Lung (tissue), 12 donors: ENCODE data around the gene BST2. TPM values are rescaled to one million over a fixed set of nuclear protein-coding genes. Genes with fewer than 3 reads are reported as not detected.
"Not testable (repeated sequence)": the region's sequence is repeated elsewhere in the genome, so short reads cannot be mapped to it uniquely, and the experiment has no call there.

ENCODE experiments used
- ATAC-seq: fragments of 200-7000 bp; cut with Tn5 transposase; one replicate; pipeline ENCODE4 v1.9.1; 2020; ENCODE audit warnings: moderate number of reproducible peaks; ENCODE audit not compliant: insufficient read depth, low FRiP score
- DNase-seq, 3 donors: peaks; one replicate each; pipeline ENCODE4 v3.0.0-alpha.2; 2013 to 2017
- H3K27ac ChIP-seq, 2 donors: one replicate each; pipeline ENCODE4 v1.5.1; 2013; ENCODE audit warnings: mild to moderate bottlenecking in 2 of 2, moderate library complexity in 2 of 2, control low read depth in 1 of 2, inconsistent platforms in 1 of 2, low read depth in 1 of 2, low read length in 1 of 2
- H3K27me3 ChIP-seq, 3 donors: one replicate each; pipeline ENCODE4 v1.5.1; 2013; ENCODE audit warnings: low read length in 2 of 3; ENCODE audit not compliant: control insufficient read depth in 3 of 3, insufficient read depth in 3 of 3
- H3K36me3 ChIP-seq, 4 donors: one replicate each; pipeline ENCODE4 v1.5.1; 2013; ENCODE audit warnings: low read length in 4 of 4, mild to moderate bottlenecking in 1 of 4, moderate library complexity in 1 of 4; ENCODE audit not compliant: control insufficient read depth in 4 of 4, insufficient read depth in 4 of 4
- H3K4me1 ChIP-seq, 5 donors: one replicate each; pipeline ENCODE4 v1.5.1; 2013; ENCODE audit warnings: low read length in 5 of 5, mild to moderate bottlenecking in 2 of 5, moderate library complexity in 1 of 5; ENCODE audit not compliant: control insufficient read depth in 5 of 5, insufficient read depth in 5 of 5
- H3K4me3 ChIP-seq: one replicate; pipeline ENCODE4 v1.5.1; 2013; ENCODE audit warnings: mild to moderate bottlenecking, control low read depth, moderate library complexity
- H3K9ac ChIP-seq, 2 donors: one replicate each; pipeline ENCODE4 v1.5.1; 2013; ENCODE audit warnings: low read length in 2 of 2, control low read depth in 1 of 2; ENCODE audit not compliant: insufficient read depth in 1 of 2
- H3K9me3 ChIP-seq, 4 donors: one replicate each; pipeline ENCODE4 v1.5.1; 2013; ENCODE audit warnings: low read length in 3 of 4, mild to moderate bottlenecking in 1 of 4, moderate library complexity in 1 of 4; ENCODE audit not compliant: control insufficient read depth in 4 of 4, insufficient read depth in 3 of 4
- WGBS, 2 donors: extraction: QIAGEN DNeasy Blood & Tissue Kit; methylation state at CpG; one replicate each; pipeline ENCODE4 v1.1.7; 2013; 5-methylcytosine and 5-hydroxymethylcytosine counted together
- polyA plus RNA-seq, 2 donors: library from polyadenylated mRNA; stranded (reverse); fragments of 200-250 nt; gene quantifications; one replicate each; pipeline ENCODE4 v1.2.1, GENCODE V29; 2013
- total RNA-seq, 2 donors: library from RNA; depleted of rRNA in 1 of 2; stranded (reverse); fragments of >200 nt in 1 of 2; gene quantifications; one replicate each; pipeline ENCODE4 v1.2.1, GENCODE V29; 2014 to 2021
- TF ChIP-seq, protein P1 (sequence below): IDR thresholded peaks from 2 replicates; pipeline ENCODE4 v1.5.1; 2012; ENCODE audit warnings: mild to moderate bottlenecking; ENCODE audit errors: control extremely low read depth, extremely low read depth
- donor health status: control.
- donor health status: control.
- donor health status: Bipolar disorder and iron deficiency.
- donor health status: healthy.
- donor health status: DM: yes; HTN: yes; CAD: no.

The BST2 gene
- total and polyA plus RNA-seq, 4 donors, result 48.2 to 179 (median 60.5) TPM

DNA sequence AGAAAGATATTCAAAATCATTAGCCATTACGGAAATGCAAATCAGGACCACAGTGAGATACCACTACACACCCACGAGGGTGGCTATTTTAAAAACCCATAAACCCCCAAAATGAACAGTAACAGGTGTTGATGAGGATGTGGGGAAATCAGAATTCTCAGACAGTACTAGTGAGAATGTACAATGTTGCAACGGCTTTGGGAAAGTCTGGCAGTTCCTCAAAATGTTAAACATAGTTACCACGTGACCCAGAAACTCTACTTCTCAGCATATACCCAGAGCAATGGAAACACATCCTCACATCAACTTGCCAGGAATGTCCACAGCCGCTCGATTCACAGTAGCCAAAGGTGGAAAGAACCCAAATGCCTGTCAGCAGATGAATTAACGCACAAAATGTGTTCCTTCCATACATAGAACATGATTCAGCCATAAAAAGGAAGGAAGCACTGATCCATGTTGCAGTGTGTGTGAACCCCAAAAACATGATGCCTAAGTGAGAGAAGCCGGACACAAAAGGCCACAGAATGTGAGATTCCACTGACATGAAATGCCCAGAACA lies 35.3 kb downstream of the BST2 start:
- no peaks in the 10 kb centered on the region for H3K36me3 ChIP-seq
- no peak overlapping the region for H3K27ac ChIP-seq
- 18 to 41% methylated on average over 8 of the region's 8 CpGs for WGBS, 2 donors
- H3K4me3 ChIP-seq, result no peak overlapping the region
- peaks cover 0 to under 1% (median 0%) of the 10 kb centered on the region in 4 donors for H3K9me3 ChIP-seq
- TF ChIP-seq, protein P1, sequence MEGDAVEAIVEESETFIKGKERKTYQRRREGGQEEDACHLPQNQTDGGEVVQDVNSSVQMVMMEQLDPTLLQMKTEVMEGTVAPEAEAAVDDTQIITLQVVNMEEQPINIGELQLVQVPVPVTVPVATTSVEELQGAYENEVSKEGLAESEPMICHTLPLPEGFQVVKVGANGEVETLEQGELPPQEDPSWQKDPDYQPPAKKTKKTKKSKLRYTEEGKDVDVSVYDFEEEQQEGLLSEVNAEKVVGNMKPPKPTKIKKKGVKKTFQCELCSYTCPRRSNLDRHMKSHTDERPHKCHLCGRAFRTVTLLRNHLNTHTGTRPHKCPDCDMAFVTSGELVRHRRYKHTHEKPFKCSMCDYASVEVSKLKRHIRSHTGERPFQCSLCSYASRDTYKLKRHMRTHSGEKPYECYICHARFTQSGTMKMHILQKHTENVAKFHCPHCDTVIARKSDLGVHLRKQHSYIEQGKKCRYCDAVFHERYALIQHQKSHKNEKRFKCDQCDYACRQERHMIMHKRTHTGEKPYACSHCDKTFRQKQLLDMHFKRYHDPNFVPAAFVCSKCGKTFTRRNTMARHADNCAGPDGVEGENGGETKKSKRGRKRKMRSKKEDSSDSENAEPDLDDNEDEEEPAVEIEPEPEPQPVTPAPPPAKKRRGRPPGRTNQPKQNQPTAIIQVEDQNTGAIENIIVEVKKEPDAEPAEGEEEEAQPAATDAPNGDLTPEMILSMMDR, result no peak
- no peak for ATAC-seq
- no peak overlapping the region for H3K9ac ChIP-seq
- no peaks in the 10 kb centered on the region for H3K27me3 ChIP-seq
- peak; percentile 21 to 80 (median 71) for DNase-seq
- H3K4me1 ChIP-seq, result no peaks in the 10 kb centered on the region

DNA sequence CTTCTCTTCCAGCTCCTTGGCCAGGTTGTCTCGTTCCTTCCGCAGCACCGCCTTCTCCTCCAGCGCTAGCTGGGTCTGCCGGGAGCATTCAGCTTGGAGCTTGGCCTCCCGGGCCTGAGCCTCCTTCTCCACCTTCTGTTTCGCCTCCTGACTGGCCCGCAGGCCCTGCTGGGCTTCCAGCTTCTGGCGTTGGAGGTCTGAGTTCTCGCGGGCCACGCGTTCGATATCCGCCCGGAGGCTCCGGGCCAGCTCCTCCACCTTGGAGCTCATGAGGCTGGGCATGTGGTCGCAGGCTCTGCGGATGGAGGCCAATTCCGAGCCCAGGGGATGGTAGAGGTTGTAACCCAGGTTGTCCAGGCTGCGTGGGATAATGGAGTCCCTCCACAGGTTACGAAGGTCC lies 40.1 kb downstream of the BST2 start:
- Histone ChIP-seq H3K4me3 (no peak overlapping the region), H3K9ac (no peak overlapping the region), H3K27ac (no peak overlapping the region), H3K4me1 (no peaks in the 10 kb centered on the region), H3K27me3 (no peaks in the 10 kb centered on the region), H3K9me3 (peaks cover 0 to 2% (median 0%) of the 10 kb centered on the region in 4 donors), H3K36me3 (no peaks in the 10 kb centered on the region)
- ATAC-seq (no peak), DNase-seq (no peak)
- WGBS, 2 donors, result 96 to 99% methylated on average over 22 of the region's 22 CpGs
- TF ChIP-seq, protein P1, result no peak

DNA sequence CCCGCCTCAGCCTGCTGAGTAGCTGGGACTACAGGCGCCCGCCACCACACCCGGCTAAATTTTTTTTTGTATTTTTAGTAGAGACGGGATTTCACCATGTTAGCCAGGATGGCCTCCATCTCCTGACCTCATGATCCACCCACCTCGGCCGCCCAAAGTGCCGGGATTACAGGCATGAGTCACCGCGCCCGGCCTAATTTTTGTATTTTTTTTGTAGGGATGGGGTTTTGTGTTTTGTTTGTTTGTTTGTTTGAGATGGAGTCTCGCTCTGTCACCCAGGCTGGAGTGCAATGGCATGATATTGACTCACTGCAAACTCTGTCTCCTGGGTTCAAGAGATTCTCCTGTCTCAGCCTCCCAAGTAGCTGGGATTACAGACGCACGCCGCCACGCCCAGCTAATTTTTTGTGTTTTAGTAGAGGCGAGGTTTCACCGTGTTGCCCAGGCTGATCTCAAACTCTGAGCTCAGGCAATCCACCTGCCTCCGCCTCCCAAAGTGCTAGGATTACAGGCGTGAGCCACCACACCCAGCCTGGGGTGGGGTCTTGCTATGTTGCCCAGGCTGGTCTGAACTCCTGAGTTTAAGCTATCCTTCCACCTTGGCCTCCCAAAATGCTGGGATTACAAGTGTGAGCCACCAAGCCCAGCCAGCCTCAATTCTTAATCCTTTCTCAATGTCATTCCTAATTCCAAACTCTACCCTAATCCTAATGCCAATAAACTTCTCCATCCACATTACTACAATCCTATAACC lies 41.4 kb downstream of the BST2 start:
- not testable (repeated sequence) for H3K9me3 ChIP-seq, H3K27me3 ChIP-seq, H3K27ac ChIP-seq, ATAC-seq, H3K4me3 ChIP-seq, H3K4me1 ChIP-seq, DNase-seq, H3K36me3 ChIP-seq, H3K9ac ChIP-seq
- WGBS, 2 donors, result 88 to 97% methylated on average over 20 of the region's 20 CpGs

DNA sequence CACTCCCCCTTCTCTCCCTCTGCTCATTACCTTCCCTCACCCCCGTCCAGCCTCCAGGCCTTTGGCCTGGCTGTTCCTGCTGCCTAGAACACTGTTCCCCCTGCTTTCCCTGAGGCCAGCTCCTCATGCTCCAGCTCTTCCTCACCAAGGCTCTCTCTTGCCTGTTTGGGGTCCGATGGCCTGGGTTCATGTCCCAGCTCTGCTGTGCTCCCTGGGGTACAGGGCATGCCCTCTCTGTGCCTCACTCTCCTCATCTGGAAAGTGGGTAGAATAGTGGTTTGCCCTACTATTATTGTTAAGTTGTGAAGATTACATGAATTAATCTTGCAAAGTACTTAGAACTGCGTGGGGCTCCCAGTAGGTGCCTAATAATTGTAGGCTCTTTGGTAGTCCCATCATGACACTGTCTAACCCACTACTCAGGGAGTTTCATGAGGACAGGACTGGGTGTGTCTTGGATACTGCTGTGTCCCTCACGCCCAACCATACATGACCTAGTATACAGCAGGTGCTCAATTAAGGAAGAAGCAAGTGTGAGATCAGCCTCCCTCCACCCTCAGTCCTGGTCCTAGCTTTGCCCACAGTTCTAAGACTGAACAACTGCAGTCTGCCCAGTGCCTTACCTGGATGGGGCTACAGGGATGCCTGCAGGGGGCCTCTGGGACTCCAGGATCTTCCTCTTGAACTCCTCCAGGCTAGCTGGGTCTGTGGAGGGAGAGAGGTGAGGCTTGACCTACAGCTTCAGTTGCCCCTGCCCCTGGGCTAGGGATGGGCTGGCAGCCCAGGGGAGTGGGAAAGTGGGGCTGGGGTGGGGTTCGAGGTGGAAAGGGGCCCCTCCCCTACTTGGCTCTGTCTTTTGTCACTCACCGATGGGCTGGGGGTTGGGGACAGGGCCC lies 45.3 kb downstream of the BST2 start:
- Histone ChIP-seq H3K9me3 (peaks cover 0 to 2% (median 0%) of the 10 kb centered on the region in 4 donors), H3K4me3 (no peak overlapping the region), H3K4me1 (peaks cover 0 to 6% (median 0%) of the 10 kb centered on the region in 5 donors), H3K36me3 (no peaks in the 10 kb centered on the region), H3K27ac (no peak overlapping the region), H3K27me3 (no peaks in the 10 kb centered on the region), H3K9ac (no peak overlapping the region)
- TF ChIP-seq, protein P1, result no peak
- DNase-seq (no peak), ATAC-seq (no peak)
- WGBS, 2 donors, result 89 to 91% methylated on average over 6 of the region's 6 CpGs
